Activated naive CD4-positive, alpha-beta T cell treated with anti-CD3 and anti-CD28 coated beads for 36 hours (primary cell): Measurements from ENCODE around the gene SEC24A. TPM values are rescaled to one million over a fixed set of nuclear protein-coding genes. Genes with fewer than 3 reads are reported as not detected.
A peak's percentile ranks its signal among the peaks of the same experiment; 100 is the strongest.
"Not testable (repeated sequence)": the region's sequence is repeated elsewhere in the genome, so short reads cannot be mapped to it uniquely, and the experiment has no call there.

Experiments
- CTCF ChIA-PET: fragments of 350-600 bp; sonication (Branson Sonifier 250); formaldehyde crosslinking; loops from one replicate; lab custom pipeline; 2021; ENCODE audit warnings: antibody characterized with exemption; lab: Charles Lee
- DNase-seq: peaks from one replicate; pipeline ENCODE4 v3.0.0-alpha.2; 2020
- H3K27ac Mint-ChIP-seq: one replicate; pipeline ENCODE4 v1.8.0; 2021; ENCODE audit warnings: mild to moderate bottlenecking, mixed read lengths
- H3K27me3 Mint-ChIP-seq: one replicate; pipeline ENCODE4 v1.8.0; 2021; ENCODE audit warnings: low read depth, mixed read lengths
- H3K36me3 Mint-ChIP-seq: one replicate; pipeline ENCODE4 v1.8.0; 2021; ENCODE audit warnings: low read depth, mixed read lengths
- H3K4me1 Mint-ChIP-seq: one replicate; pipeline ENCODE4 v1.8.0; 2021; ENCODE audit warnings: low read depth, mixed read lengths
- H3K4me3 Mint-ChIP-seq: one replicate; pipeline ENCODE4 v1.8.0; 2021; ENCODE audit warnings: mild to moderate bottlenecking, moderate library complexity, mixed read lengths
- H3K9me3 Mint-ChIP-seq: one replicate; pipeline ENCODE4 v1.8.0; 2021; ENCODE audit warnings: mixed read lengths
- intact Hi-C: fragments of 100-400 bp; cut with micrococcal nuclease; formaldehyde crosslinking; loops from one replicate; pipeline ENCODE4 v1.15.1; 2023
- total RNA-seq, 2 experiments: library from RNA; stranded (reverse); gene quantifications; one replicate each; pipeline ENCODE4 v1.2.3, GENCODE V29; 2021

Gene SEC24A
- total RNA-seq, 2 experiments from 2014 or later, result 16.6 to 18.5 TPM

DNA sequence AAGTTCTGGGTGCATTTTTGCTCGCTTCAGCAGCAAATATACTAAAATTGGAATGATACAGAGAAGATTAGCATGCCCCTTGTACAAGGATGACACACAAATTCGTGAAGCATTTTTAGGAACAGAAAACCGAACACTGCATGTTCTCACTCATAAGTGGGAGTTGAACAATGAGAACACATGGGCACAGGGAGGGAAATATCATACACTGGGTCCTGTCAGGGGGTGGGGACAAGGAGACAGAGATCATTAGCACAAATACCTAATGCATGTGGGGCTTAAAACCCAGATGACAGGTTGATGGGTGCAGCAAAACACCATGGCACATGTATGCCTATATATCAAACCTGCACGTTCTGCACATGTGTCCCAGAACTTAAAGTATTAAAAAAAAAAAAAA, 66.9 kb downstream of the SEC24A start:
- H3K36me3 Mint-ChIP-seq, result peaks cover 24% of the 10 kb centered on the region
- intact Hi-C loops, H3K27me3 Mint-ChIP-seq, H3K4me1 Mint-ChIP-seq, H3K27ac Mint-ChIP-seq, DNase-seq, CTCF ChIA-PET, H3K9me3 Mint-ChIP-seq, H3K4me3 Mint-ChIP-seq: not testable (repeated sequence)

- DNase-seq, result no peak
- Mint-ChIP-seq H3K9me3 (no peaks in the 10 kb centered on the region), H3K27me3 (no peaks in the 10 kb centered on the region), H3K4me3 (no peak overlapping the region), H3K27ac (no peak overlapping the region), H3K4me1 (no peaks in the 10 kb centered on the region), H3K36me3 (peaks cover 5% of the 10 kb centered on the region)
- intact Hi-C loops, result no loop called here
- CTCF ChIA-PET, result interaction anchor here (1.0 kb wide), 1 partner anchor 33 kb away, joined by 3 read pairs; no protein-coding TSS in a partner anchor
These were observed 76.3 kb downstream of the SEC24A start for GRCh38 chr5:134724872-134725271.

DNA sequence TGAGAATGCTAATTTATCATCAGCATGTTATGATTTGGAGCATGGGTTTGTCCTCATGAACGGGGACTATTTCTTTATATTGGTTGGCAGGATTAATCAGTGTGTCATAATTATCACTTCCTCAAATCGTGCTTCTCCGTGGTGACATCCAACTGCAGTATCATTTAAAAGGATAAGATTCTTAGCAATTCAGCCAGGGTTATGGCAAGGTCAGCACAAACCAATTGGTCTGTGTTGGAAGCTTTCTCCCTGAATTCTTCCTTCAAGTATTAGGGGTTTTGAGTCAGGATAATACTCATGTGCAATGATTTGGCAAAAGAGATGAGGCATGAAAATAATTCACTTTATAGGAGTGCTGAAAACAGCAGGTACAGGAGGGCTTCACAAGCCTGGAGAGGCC, 84.2 kb downstream of the SEC24A start:
- Mint-ChIP-seq H3K36me3 (no peaks in the 10 kb centered on the region), H3K4me3 (no peak overlapping the region), H3K4me1 (peaks cover 3% of the 10 kb centered on the region), H3K27ac (no peak overlapping the region), H3K27me3 (no peaks in the 10 kb centered on the region), H3K9me3 (no peaks in the 10 kb centered on the region)
- intact Hi-C loops, result loop anchor here (10.0 kb wide), 1 partner anchor 728 kb away; the partner anchor contains the start of gene VDAC1
- CTCF ChIA-PET, result interaction anchor here (0.9 kb wide), 1 partner anchor 24 kb away, joined by 3 read pairs; no protein-coding TSS in a partner anchor
- DNase-seq, result no peak

- no peak overlapping the region for H3K4me3 Mint-ChIP-seq
- intact Hi-C loops, result loop anchor here (5.0 to 10.0 kb wide), 2 partner anchors 128 to 730 kb away; partner anchors contain the start of gene VDAC1
- CTCF ChIA-PET, result interaction anchor here (0.6 to 2.7 kb wide), 7 partner anchors 23 to 366 kb away, joined by 3 to 17 read pairs (median 5); partner anchors contain the start of genes C5orf24, DDX46 and PCBD2
These were observed 86.7 kb downstream of the SEC24A start for GRCh38 chr5:134735243-134735642.

GRCh38 chr5:134736173-134736812, 87.7 kb downstream of the SEC24A start:
- no peaks in the 10 kb centered on the region for H3K27me3 Mint-ChIP-seq

More at GRCh38 chr5:134735243-134735642, 86.7 kb downstream of the SEC24A start:
- Mint-ChIP-seq H3K9me3 (no peaks in the 10 kb centered on the region), H3K36me3 (no peaks in the 10 kb centered on the region), H3K4me1 (peaks cover 12% of the 10 kb centered on the region), H3K27me3 (no peaks in the 10 kb centered on the region), H3K27ac (no peak overlapping the region)
- DNase-seq, result peak; percentile 50

GRCh38 chr5:134738133-134738962, 89.8 kb downstream of the SEC24A start, which contains the start of gene CAMLG:
Gene CAMLG, plus strand, starts transcription at chr5:134738548. Its CDS starts 73 bp downstream, at chr5:134738621.
- Mint-ChIP-seq H3K4me1 (peaks cover 26% of the 10 kb centered on the region), H3K4me3 (peak within 1 kb of the TSS; percentile 81), H3K36me3 (peaks cover 9% of the 10 kb centered on the region), H3K27ac (peak within 1 kb of the TSS; percentile 88), H3K9me3 (no peaks in the 10 kb centered on the region), H3K27me3 (no peaks in the 10 kb centered on the region)
- intact Hi-C loops, result loop anchor here (1.0 to 10.0 kb wide), 15 partner anchors 20 to 734 kb away; partner anchors contain the start of genes C5orf24, DDX46, PCBD2 and PPP2CA
- CTCF ChIA-PET, result interaction anchor here (0.6 to 5.4 kb wide), 12 partner anchors 11 to 600 kb away, joined by 3 to 47 read pairs (median 4); partner anchors contain the start of genes DDX46 and PCBD2
- DNase-seq, result peak; percentile 97

More at GRCh38 chr5:134736173-134736812, 87.7 kb downstream of the SEC24A start:
- no peak overlapping the region for H3K27ac Mint-ChIP-seq
- DNase-seq, result no peak
- CTCF ChIA-PET, result interaction anchor here (1.0 to 2.7 kb wide), 4 partner anchors 22 to 169 kb away, joined by 3 to 17 read pairs (median 6); partner anchors contain the start of genes DDX46 and PCBD2
- peaks cover 7% of the 10 kb centered on the region for H3K36me3 Mint-ChIP-seq
- no peaks in the 10 kb centered on the region for H3K9me3 Mint-ChIP-seq
- intact Hi-C loops, result loop anchor here (2.0 to 10.0 kb wide), 3 partner anchors 129 to 731 kb away; partner anchors contain the start of gene VDAC1
- peaks cover 22% of the 10 kb centered on the region for H3K4me1 Mint-ChIP-seq
- H3K4me3 Mint-ChIP-seq, result no peak overlapping the region

- no peaks in the 10 kb centered on the region for H3K9me3 Mint-ChIP-seq
- no peaks in the 10 kb centered on the region for H3K27me3 Mint-ChIP-seq
- intact Hi-C loops, result loop anchor here (1.0 to 10.0 kb wide), 18 partner anchors 19 to 734 kb away; partner anchors contain the start of genes C5orf24, DDX46, PCBD2 and PPP2CA
These were observed 90.5 kb downstream of the SEC24A start for GRCh38 chr5:134738963-134739661.

GRCh38 chr5:134741052-134741451, 92.5 kb downstream of the SEC24A start:
- Mint-ChIP-seq H3K4me1 (peaks cover 23% of the 10 kb centered on the region), H3K9me3 (no peaks in the 10 kb centered on the region), H3K27me3 (no peaks in the 10 kb centered on the region), H3K36me3 (peaks cover 9% of the 10 kb centered on the region), H3K4me3 (no peak overlapping the region), H3K27ac (no peak overlapping the region)
- DNase-seq, result no peak
- CTCF ChIA-PET, result interaction anchor here (1.7 to 5.4 kb wide), 6 partner anchors 16 to 558 kb away, joined by 3 to 47 read pairs (median 7); partner anchors contain the start of gene DDX46
- intact Hi-C loops, result no loop called here

More at GRCh38 chr5:134738963-134739661, 90.5 kb downstream of the SEC24A start:
- DNase-seq, result peak; percentile 47
- H3K36me3 Mint-ChIP-seq, result peaks cover 9% of the 10 kb centered on the region
- peaks cover 26% of the 10 kb centered on the region for H3K4me1 Mint-ChIP-seq
- peak overlapping the region; percentile 88 for H3K27ac Mint-ChIP-seq
- peak overlapping the region; percentile 81 for H3K4me3 Mint-ChIP-seq
- CTCF ChIA-PET, result interaction anchor here (0.6 to 5.4 kb wide), 20 partner anchors 9 to 557 kb away, joined by 3 to 47 read pairs (median 4); partner anchors contain the start of genes DDX46 and PCBD2

DNA sequence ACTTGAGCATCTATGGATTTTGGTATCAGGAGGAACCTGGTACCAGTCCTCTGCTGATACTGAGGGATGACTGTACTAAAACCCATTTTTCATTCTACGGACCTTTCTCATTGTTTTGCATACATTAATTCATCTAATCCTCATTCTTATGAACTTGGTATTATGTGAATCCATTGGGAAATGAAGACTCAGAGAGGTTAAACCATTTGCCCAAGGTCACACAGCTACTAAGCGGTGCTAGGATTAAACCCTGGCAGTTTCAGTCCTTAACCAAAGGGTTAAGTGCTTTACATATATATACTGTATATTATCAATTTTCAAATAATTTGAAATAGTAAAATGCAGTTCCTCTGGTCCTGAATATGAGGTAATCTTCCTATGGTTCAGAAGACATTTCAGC, 93.5 kb downstream of the SEC24A start:
- CTCF ChIA-PET, result interaction anchor here (2.9 to 5.4 kb wide), 2 partner anchors 15 to 155 kb away, joined by 20 to 47 read pairs; partner anchors contain the start of gene DDX46
- no peak for DNase-seq
- Mint-ChIP-seq H3K36me3 (peaks cover 9% of the 10 kb centered on the region), H3K4me3 (no peak overlapping the region), H3K4me1 (peaks cover 23% of the 10 kb centered on the region), H3K27ac (no peak overlapping the region), H3K9me3 (no peaks in the 10 kb centered on the region), H3K27me3 (no peaks in the 10 kb centered on the region)
- intact Hi-C loops, result no loop called here

- Mint-ChIP-seq H3K4me3 (no peak overlapping the region), H3K4me1 (no peaks in the 10 kb centered on the region), H3K27me3 (no peaks in the 10 kb centered on the region), H3K27ac (no peak overlapping the region), H3K36me3 (peaks cover 2% of the 10 kb centered on the region), H3K9me3 (no peaks in the 10 kb centered on the region)
- no peak for DNase-seq
- CTCF ChIA-PET, result interaction anchor here (0.6 kb wide), 1 partner anchor 11 kb away, joined by 8 read pairs; the partner anchor contains the start of gene CAMLG
- intact Hi-C loops, result no loop called here
These were observed 100.8 kb downstream of the SEC24A start for GRCh38 chr5:134749415-134749814.

GRCh38 chr5:134758176-134758503, 109.6 kb downstream of the SEC24A start:
- no peak for DNase-seq
- intact Hi-C loops, result loop anchor here (1.0 to 5.0 kb wide), 8 partner anchors 20 to 531 kb away; partner anchors contain the start of genes C5orf24, CAMLG, JADE2 and PCBD2
- Mint-ChIP-seq H3K4me1 (peaks cover 32% of the 10 kb centered on the region), H3K9me3 (no peaks in the 10 kb centered on the region), H3K4me3 (peak overlapping the region; percentile 99), H3K36me3 (peaks cover 2% of the 10 kb centered on the region), H3K27me3 (no peaks in the 10 kb centered on the region), H3K27ac (peak overlapping the region; percentile 19)
- CTCF ChIA-PET, result interaction anchor here (0.6 to 5.1 kb wide), 10 partner anchors 18 to 568 kb away, joined by 3 to 47 read pairs (median 4); partner anchors contain the start of genes CAMLG and PCBD2
